GM10847 (cell line): ENCODE measurements around the gene OBSL1.

Experiments
- POLR2A ChIP-seq: IDR thresholded peaks from 2 replicates; pipeline ENCODE4 v1.6.1; 2011; ENCODE audit not compliant: insufficient read length; ENCODE audit errors: extremely low read depth

Gene OBSL1

DNA sequence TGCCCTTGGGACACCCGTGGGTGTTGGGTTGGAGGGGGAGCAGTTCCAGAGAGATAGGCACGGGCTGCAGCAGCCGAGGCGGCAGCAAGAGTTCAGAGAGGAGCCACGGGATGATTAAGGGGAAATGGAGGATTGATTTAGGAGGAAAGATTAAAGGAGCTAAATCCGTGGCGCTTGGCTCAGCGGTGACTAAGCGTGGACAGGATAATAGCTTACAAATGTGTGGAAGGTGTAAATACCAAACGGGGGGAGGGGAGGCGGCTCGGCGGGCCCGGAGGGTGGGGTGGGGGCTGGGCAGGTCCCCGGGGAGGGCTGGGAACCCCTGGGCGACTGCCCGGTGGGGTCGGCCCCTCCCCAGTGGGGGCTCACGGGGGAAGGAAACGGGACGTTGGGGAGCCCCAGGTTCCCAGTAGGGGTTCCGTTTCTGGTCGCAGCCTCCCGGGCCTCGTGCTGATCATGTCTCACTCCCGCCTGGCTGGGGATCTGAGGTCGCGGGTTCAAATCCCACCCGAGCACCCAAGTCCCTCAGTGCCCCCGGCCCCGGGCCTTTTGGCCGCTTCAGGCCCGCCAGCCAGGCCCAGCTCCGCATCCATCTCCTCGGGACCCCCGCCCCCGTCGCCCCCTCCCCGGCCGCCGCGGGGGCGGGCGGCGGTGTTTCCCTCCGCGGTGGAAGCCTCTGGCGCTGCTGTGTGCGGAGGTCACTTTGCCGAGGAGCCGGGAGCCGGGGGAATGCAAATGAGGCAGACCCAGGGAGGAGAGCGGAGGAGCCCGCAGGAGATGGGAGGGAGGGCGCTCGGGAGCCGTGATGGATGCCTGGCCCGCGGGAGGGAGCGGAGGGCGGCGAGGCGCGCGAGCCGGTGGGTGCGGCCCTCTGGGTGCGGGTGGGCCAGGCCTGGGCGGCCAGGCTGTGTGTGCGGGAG, 49.0 kb downstream of the OBSL1 start:
- no peak for TF ChIP-seq POLR2A

DNA sequence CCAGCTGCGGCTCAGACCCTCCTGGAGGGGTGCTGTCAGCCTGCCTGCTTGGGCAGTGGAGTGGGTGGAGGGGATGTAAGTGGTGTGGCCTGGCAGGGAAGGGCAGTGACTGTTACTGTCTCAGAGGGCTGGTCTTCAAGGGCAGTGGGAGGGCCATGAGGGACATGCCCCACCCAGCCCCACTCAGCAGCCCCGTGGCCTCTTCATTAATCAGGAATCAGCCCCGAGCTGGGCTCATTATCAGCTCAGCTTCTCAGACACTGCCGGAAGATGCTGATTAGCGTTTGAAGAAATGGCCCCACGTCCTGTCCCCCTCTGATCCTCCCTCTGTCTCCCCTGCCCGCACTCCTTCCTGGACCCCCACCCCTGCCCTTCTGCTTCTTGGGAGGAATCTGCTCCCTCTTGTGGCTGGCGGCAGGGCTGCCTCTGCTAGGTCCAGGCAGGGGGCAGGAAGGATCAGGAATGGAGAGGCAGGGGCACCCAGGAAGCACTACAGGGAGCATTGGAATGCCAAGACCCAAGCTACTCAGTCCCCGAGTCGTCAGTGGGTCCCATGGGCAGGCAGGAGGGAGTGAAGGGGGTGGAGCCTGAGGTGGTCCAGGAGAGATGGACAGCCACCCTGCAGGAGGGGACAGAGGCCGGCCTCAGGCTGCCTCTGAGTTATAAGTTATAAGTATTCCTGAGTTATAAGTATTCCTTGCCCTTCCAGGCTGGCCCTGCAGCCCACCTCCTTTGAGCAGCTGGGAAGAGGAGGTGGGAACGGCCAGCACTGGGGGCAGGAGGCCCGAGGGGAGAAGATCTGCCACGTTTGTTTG, 50.1 kb downstream of the OBSL1 start:
- no peak for TF ChIP-seq POLR2A

DNA sequence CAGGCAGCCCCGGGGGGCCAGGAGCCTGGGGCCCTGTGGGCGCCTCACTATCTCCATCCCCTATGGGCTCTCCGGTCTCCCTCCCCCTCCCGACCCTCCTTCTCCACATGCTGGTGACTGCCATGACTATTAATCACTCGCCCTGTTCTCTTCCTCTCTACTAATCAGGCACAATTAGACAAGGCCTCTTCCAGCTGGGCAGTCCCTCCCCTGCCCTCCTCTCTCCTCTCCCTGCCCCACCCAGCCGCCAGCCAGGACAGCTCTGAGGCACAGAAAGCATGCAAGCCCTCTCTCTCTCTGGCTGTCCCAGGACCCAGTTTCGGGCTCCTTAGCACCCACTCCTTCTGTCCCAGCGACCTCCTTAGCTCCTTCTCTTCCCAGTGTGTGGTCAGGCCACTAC, 51.3 kb downstream of the OBSL1 start:
- no peak for TF ChIP-seq POLR2A

DNA sequence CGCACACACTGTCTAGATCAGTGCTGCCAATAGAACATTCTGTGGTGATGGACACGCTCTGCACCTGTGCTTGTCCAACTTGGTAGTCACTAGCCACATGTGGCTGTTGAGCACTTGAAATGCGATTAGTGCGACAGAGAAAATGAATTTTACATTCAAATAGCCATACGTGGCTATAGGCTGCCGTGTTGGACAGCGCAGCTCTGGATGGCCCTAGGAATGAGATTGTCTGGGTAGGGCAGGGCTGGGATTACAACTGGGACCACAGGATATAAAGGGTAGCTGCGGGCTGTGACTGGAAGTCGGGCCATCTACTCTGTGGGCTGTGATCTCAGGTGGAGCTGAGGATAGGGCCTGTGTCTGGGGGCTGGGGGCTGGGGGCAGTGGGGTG, 51.8 kb downstream of the OBSL1 start:
- no peak for TF ChIP-seq POLR2A

DNA sequence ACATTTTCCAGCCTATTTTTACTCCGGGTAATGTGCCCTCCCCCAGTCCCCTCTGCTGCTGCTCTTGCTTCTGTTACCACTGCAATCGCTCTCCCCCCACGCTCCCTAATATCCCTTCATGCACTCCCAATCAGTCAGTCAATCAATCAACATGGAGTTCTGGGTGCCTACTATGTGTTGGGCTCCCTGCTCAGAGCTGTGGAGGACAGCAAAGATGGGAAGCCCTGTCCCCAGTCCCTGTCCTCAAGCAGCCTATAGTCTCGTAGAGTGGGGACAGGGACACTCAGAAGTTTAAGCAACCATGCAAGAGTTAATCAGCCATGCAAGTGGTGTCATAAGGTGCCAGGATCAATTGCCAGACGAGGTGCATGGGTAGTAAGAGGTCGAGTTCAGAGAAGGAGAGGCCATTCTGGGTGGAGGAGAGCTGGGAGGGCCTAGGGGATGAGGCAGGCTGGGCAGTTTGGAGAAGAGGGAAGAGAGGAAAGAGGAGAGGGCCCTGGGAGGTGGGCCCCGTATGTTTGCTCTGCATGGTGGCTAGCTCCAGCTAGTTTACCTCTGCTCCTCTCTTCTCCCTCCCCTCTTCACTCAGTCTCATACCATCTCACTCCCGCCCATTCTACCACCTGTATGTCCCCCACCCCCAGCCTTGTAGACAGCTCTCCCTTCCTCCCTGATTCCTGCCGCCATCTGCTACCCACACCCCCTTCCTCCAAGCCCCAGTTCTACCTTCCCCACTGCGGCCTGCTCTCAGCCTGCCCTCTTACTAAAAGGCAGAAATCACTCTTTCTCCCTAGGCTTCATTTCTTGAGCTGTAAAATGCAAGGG, 53.2 kb downstream of the OBSL1 start:
- TF ChIP-seq POLR2A, result no peak

DNA sequence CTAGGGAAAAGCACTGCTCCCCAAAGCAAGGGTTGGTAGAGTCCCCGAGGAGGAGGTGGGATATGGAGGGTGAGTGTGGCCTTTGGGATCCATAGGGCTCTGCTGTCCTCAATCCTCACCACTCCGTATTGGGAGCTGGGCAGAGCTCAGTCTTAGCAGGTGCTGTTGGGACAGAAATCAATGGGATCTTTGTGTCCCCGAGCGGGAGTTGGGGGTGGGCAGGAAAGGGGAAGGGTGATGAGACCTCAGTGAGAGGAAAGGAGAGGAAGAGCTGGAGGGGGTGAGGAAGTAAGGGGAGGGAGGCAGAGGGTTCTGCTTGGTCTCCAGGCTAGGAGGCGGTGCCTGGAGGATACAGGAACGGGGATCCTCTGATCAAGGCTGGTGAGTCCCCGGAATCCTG, 54.5 kb downstream of the OBSL1 start:
- TF ChIP-seq POLR2A, result no peak

DNA sequence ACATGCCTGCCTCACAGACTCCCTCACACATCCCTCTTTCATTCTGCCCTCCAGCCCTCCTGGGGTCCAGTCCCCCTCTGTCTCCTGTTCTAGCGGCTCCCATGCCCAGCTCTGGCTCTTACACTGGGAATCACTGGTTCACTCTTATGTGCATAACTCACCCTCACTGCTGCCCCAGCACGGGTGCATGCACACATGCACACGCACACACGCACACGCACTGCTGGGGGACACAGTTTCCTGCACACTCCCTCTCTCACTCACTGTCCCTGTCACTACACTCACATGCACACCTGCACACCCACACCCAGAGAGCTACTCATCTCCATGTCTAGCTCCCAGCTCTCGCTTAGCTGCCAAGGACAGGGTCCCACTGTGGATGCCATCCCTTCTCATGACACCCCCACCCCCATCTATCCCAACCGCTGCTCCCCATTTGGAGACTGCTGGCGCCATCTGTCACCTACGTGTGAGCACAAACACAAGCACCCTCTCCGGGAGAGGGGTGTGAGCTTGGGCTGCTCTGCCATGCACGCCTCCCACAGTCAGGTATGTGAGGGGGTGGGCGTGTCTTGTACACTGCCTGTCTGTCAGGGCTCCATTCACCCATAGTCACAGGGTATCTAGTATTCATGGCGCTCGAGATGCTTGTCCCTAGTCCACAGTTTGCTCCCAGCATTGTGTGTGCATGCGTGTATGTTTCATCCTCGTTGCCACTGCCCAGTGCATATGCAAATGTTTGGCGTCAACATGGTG, 55.3 kb downstream of the OBSL1 start:
- TF ChIP-seq POLR2A, result no peak

DNA sequence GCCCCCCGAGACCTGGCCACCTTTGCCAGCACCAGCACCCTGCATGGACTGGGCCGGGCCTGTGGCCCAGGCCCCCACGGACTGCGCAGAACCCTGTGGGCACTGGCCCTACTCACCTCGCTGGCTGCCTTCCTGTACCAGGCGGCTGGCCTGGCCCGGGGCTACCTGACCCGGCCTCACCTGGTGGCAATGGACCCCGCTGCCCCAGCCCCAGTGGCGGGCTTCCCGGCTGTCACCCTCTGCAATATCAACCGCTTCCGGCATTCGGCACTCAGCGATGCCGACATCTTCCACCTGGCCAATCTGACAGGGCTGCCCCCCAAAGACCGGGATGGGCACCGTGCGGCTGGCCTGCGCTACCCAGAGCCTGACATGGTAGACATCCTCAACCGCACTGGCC, 56.5 kb downstream of the OBSL1 start:
- no peak for TF ChIP-seq POLR2A

DNA sequence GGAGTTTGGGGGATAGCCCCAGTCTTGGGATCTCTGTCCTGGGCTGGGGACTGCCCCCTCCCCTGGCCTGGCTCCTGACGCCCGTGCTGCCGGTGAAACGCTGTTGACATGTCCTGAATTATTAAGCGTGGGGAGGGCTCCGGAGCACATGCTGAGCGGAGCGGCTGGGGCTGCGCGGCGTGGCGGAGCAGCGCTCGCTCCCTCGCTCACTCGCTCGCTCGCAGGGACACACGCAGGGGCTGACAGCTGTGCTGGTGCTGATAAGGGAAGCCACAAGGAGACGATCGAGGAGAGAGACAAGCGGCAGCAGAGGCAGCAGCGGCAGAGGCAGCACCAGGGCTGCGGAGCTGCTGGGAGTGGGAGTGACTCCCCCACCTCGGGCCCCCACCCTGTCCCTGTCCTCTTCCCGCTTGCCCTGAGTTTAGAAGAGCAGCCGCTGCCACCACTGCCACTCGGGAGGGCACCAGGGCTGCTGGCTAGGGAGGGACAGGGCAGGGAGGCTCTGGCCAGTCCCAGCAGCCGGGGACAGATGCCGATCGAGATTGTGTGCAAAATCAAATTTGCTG, 57.1 kb downstream of the OBSL1 start, which contains the start of gene ASIC4:
ASIC4 (plus strand) TSS at position 287 of the 566 bp plus-strand sequence; CDS start at position 530, 243 bp downstream.
- TF ChIP-seq POLR2A, result no peak

DNA sequence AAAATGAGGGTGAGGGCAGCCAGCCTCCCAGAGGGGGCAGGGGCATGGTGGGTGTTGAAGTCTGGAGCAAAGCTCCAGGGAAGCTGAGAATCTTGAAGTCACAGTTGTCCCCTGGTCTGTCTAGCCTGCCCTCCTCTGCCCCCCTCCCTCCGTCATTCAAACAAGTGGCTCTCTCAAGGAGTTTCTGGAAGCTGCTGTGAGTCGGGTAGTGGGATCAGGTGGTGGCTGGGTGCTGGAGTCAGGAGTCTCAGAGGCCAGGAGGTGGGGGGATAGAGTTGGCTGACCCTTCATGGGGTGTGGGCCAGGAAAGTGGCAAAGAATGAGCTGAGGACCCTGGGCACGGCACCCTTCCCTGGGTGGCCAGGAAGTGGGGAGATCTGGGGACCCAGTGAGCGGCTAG, 57.6 kb downstream of the OBSL1 start:
- TF ChIP-seq POLR2A, result no peak

DNA sequence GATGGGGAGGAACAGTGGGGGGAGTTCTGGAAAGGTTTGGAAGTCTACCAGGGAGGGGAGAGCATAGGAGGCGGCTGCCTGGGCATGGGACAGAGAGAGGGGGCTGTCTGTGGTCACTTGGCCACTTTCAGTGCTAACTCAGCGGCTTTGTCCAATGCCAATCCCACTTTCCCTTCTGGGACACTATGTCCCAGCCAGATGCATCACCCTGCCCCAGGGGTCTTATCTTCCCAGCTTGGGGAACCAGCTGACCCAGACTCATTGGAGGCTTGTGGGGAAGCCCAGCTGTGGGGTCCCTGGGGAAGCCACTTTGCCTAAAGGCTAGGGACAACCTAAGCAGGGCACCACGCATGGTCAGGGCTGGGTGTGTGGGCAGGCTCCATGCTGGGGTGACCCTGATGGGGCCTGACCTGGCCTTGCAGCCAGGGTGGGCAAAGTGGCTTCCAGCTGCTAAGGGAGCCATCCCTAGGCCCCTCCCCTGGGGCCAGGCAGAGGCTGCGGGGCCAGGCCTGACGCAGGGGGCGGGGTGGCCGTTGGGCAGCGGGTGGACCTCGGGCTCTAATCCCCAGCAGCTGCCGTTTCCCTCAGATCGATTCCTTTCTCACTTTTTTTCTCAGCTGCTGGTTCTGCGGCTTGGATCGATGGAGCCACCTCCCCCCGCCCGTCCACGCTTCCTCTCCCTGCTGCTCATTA, 58.7 kb downstream of the OBSL1 start:
- TF ChIP-seq POLR2A, result no peak

DNA sequence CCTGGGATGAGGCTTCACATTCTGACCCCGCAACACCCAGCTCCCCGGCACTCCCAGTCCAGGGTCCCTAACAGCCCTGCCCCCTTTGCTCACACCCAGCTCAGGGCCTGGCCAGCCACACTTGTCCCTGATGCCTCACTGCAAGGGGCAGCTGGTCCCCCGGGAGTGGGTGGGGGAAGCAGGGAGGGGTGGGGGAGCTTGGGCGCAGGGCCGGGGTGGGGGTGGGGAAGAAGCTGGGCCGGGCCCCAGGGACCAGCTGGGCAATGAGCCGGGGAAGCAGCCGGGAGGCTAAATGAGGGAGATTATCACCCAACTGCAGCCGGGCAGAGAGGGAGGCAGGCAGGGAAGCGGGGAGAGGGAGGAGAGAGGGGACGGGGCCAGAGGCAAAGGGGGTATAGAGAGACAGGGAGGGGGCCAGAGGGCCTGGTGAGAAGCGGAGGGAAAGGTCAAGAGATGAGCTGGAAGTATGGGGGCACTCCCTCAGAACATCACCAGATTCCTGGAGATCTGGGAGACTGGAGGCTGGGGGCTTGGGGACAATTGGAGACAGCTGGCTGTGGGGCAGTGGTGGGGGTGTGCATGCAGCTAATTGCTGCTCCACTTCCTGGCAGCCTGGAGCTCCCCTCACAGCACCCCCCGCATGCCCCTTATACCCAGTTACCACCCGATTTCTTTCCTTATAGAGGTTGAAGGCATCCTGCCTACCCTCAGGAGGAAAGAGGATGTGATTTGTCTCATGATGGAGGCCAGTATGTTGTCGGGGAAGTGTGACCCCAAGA, 59.6 kb downstream of the OBSL1 start:
- TF ChIP-seq POLR2A, result no peak
